GM12874 (cell line): Measurements from ENCODE around the gene ZNF362.

Experiments used
- CTCF ChIP-seq: IDR thresholded peaks from 2 replicates; pipeline ENCODE4 v1.5.1; 2011; ENCODE audit warnings: low read depth, mild to moderate bottlenecking, control low read depth, low read length, moderate library complexity; ENCODE audit not compliant: insufficient read depth

ZNF362 gene

GRCh38 chr1:33306653-33307493, 50.6 kb downstream of the ZNF362 start:
- TF ChIP-seq CTCF: no peak

GRCh38 chr1:33307494-33307864, 51.2 kb downstream of the ZNF362 start:
- no peak for TF ChIP-seq CTCF

DNA sequence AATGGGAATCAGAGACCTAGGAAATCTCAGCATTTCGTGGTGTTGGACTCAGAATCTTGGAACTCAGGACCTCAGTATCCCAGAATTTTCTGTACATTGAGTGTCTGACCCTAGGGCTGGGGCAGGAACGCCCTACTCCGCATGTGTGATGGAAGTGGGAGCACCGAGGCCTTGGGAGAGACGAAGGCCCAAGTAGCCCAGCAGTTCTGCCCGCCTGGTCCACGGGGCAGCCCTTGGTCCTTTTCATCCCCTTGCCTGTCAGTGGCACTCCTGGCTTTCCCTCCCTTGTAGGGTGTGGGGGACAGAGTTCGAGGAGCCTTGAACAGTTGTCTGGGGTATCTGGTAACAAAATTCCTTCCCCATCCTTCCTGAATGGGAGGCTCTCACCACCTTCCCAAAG, 54.4 kb downstream of the ZNF362 start:
- no peak for TF ChIP-seq CTCF

DNA sequence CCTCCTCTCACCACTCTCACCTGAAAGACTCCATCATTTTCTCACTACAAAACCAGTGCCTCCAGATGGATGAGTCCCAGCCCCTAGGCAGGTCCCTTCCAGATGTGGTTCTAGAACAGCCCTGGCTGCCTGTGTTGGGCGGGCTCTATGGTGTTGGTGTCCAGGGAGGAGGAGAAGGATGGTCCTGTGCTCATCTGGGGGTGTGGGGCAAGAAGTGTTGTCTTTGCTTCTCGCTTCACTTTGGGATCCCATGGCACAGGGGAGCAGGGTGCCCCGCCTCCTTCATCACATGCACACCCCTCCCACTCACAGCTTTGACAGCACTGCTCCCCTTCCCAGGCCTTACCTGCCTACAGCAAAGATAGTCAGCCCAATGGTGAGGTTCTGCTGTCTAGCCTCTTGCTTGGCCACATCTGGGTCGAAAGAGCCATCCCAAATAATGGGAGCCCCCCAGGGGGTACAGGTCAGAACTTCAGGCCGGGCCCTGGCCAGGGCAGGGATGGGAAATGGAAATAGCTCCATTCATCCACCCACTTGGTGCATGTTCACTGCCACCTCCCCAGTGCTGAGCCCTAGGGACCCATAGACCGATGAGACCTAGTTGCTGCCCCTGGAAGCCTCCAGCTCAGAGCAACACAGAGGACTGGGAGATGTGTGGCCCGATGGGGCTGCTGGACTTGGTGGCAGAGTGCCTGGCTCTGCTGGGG, 55.6 kb downstream of the ZNF362 start:
- TF ChIP-seq CTCF: no peak

GRCh38 chr1:33312413-33312749, 56.1 kb downstream of the ZNF362 start:
- TF ChIP-seq CTCF: no peak

DNA sequence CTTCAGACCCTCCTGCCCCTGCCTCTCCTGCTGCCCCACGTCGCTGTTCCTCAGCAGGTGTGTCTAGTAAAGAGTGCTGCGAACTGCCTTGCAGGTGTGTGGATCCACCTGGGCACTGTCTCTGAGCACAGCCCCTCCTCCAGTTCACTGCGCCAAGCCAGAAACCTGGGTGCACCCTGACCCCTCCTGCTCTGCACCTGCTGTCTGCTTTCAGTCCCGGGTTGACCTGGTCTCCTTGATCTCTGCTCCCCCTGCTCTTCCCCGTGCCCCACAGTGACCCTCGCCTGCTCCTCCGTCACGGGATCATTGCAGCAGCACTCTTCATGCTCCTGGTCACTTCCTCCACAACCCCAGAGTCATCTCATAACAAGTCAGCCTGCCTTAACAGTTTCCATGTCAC, 58.1 kb downstream of the ZNF362 start:
- TF ChIP-seq CTCF: no peak

DNA sequence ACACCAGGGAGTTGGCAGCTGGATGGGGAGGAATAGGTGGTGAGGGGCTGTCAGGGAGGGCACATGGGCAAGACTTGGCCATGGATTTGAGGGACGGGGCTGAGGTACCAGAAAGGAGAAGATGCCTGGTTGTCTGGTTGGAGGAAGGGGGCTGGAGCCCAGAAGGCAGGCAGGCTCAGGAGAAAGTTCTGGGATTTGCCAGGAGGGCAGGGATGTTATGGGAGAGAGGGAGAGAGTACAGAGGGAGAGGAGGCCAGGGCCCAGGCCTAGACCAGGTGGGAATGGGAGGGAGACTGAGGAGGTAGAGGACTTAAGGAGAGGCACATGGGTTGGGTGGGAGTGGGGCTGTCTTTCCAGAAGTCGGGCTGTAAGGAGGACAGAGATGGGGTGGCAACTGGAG, 60.3 kb downstream of the ZNF362 start:
- no peak for TF ChIP-seq CTCF
